HG03521 (cell line): ENCODE data around the gene FYN.

Experiments used
- ATAC-seq: cut with Tn5 transposase; IDR thresholded peaks from one replicate; pipeline ENCODE4 v1.9.1; 2021; ENCODE audit warnings: mild to moderate bottlenecking, moderate library complexity; ENCODE audit not compliant: unreplicated experiment

Gene FYN

DNA sequence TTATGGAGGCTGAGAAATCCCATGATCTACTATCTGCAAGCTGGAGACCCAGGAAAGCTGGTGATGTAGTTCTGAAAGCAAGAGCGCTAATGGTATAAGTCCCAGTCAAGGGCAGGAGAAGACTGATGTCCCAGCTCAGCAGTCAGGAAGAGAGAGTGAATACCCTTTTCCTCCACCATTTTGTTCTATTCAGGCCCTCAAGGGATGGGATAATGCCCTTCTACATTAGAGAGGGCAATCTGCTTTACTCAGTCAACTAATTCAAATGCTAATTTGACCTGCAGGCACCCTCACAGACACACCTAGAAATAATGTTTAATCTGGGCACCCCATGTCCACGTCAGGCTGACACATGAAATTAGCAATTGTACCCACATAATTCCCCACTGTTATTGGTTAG, 10.8 kb upstream of the FYN start:
- ATAC-seq = no peak

- ATAC-seq = no peak
Observed at GRCh38 chr6:111880181-111880888, 7.1 kb upstream of the FYN start.

DNA sequence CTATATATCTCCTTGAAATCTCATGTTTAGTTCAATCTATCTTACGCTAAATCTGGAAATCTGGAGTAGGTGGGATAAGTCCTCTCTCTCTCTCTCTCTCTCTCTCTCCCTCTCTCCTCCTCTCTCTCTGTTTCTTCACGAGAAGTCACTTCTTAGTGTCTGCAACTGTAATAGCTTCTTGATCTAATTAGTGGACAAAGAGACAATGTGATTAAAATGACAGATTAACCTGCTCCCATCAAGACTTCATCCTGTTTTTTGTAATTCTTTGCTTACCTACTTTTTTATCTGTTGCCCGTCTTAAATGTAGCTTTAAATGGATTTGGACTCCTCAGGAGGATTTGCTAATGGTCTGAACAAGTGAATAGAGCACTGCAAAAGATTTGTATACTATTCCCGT, 2.5 kb upstream of the FYN start:
- no peak for ATAC-seq

DNA sequence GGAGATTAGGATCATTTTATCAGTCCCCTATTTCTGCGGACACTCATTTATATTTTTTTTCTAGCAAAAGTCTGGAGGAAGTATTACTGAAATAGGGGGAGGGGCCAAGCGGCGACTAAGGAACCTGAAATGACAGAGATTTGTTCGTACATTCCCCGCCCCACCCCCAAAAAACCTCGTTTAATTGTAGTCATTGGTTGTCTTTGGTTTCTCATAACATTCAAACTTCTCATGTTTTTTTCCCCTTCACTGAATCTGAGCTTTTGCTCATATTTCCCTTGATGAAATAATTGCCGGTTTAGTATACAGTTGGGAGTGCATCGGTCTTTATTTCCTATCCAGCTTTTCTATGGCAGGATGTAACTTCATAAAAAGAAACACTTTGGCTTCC, 768 bp upstream of the FYN start:
- no peak for ATAC-seq

- peak; percentile 21 for ATAC-seq
Observed at GRCh38 chr6:111872401-111873177, 663 bp downstream of the FYN start.

GRCh38 chr6:111871725-111872400, 1.4 kb downstream of the FYN start:
- no peak for ATAC-seq

DNA sequence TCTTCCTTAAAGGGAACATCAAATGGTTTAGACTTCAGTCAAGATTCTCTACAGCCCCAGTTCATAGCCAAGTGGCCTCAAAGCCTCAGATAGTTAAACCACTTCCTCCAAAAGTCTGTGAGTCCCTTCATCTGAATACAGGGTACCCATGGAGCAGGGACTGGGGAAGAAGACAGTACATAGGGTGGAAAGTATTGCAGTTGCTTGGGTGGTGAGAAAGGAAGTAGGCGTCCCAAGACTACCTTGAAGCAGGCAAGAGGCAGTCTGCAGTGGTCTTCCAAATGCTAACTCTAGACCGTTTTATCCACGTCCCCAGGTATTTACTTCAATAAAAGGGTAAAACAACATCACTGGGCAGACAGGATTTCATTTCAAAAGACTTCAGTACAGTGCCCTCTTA, 2.0 kb downstream of the FYN start:
- no peak for ATAC-seq

DNA sequence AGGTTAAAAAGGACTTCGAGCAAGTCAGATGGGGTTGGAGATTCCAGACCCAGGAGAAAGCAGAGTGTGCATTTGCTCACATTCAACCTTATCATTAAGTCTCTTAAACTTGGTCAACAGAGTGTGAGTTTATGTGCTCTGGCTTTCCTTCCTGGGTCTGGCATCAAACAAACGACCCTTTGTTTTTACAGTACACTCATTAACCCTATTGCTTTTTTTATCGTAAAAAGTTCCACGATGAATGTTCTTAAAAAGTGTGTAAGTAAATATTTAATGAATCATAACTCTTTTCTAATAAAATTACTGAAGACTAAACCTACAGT, 2.5 kb downstream of the FYN start:
- no peak for ATAC-seq

DNA sequence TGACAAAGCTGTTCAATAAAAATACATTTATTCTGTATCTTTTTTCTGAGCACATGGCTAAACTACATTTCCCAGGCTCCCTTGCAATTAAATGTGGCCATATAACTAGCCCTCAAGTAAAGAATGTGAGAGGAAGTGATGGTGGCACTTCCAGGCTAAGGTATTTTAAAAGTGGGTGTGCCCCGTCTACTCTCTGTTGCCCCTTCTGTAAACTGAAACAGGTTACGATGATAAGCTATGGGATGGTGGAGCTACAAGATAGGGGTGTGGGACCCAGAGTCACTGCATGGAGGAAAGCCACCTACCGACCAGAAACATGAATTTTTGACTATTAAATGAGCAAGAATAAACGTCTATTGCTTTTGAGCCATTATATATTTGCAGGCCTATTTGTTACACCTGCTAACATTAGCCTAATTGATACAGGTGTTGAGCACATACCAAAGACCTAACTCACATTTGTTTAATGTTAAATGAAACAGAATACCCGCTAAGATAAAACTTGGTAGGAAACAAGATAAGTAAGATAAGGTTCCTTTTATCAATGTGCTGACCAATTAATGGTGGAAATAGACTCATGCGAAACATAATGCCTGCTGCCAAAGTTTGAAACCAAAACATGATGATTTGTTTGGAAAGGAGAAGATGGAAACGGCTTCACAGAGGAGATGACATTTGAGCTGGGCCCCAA, 3.1 kb downstream of the FYN start:
- ATAC-seq = no peak

- no peak for ATAC-seq
Observed at GRCh38 chr6:111866857-111867256, 6.4 kb downstream of the FYN start.

GRCh38 chr6:111865909-111866546, 7.2 kb downstream of the FYN start:
- no peak for ATAC-seq

DNA sequence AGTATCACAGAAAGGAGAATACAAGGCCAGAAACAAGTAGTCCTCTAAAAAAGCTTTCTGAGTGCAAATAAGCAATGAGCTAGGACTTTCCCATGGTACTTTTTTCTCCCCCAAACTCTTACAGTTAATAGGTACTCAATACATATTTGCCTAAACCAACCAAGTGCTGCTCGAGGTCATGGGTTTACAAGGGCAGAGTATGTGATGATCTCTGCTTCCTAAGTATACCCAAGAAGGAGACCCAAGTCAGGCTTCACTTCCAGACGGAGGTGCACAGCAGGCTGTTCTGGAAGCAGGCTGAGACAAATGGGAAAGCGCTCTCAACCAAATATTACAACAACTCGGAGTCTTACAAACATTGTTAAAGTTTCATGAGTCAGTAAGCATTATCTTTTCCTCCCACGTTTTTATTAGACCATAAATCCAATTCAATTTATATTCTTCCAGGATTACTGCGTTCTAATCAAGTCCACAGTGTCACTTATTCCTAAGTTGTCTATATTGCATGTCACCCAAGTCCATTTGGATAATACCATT, 8.1 kb downstream of the FYN start:
- no peak for ATAC-seq

- no peak for ATAC-seq
Observed at GRCh38 chr6:111864138-111865048, 8.9 kb downstream of the FYN start.

DNA sequence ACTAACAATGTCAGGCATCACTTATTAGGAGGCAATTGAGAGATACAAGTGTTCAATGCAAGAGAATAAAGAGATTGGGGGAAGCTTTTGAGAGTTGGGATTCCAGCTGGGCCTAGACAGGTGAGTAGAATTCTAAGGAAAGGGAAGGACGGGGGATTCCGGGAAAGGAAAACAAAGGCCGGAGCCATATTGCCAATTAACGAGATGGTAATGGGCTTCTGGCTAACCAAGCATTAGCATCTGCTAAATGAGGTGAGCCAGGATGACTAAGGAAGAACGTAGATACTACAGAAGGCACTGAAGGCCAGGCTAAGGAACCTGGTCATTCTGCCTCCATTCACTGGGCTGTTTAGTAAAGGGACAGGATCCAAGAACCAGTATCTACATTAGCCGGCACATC, 10.5 kb downstream of the FYN start:
- no peak for ATAC-seq

DNA sequence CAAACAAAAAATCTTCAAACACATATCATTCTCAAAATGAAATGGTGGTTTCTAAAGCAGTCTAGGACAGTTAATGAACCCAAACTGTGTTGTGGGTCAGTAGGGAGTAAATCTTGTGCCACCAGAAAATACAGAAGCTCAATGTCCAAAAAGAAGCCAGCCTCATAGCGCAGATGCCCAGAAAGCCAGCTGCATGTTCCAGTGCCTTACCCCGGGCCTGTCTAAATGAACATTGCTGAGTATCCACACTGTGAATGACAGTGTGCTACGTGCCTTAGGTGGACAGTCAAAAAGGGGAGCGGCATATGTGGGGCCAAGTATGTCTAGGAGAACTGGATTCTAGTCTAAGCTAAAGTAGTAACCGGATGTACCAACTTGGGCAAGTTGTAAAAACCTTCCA, 10.9 kb downstream of the FYN start:
- ATAC-seq = no peak

- ATAC-seq = no peak
Observed at GRCh38 chr6:111861431-111861885, 11.8 kb downstream of the FYN start.

- no peak for ATAC-seq
Observed at GRCh38 chr6:111858347-111858746, 14.9 kb downstream of the FYN start.

DNA sequence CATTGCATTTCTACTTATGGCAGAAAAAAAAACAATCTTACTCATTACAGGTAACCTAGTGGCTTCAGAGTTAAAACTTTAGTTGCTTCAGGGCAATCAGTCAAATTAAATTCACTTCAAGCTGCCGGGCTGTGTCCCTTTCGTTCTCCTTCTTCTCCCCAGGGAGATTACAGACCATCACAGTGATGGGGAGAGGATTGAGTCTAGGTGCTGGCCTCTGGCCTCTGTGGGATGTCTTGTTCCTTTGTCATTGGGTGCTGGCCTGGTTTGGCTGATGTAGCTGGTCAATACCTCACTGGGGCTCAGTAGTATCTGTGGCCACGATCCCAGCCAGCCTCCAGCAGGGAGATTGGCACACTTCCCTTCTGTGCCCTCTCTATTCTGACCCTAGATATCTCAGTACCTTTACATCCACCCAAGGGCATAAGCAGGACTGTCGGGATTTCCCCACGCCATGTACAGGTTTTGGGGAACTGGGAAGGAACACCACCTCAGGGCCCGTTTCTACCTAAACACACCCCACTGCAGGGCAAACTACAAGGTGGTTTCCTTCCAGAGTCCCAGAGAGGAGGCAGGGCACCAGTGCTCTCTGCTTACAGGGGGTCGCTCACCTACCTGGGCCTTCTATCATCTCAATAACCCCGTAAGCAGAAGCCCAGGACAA, 15.4 kb downstream of the FYN start:
- no peak for ATAC-seq

GRCh38 chr6:111855753-111856152, 17.5 kb downstream of the FYN start:
- no peak for ATAC-seq
